CD4-positive, alpha-beta T cell treated with Interleukin-2 at 100 ng/mL for 4 hours (primary cell): ENCODE data around the gene INSL3.

Experiments used
- DNase-seq: peaks from one replicate; pipeline ENCODE4 v3.0.0-alpha.2; 2020; ENCODE audit warnings: low spot score

Gene INSL3

DNA sequence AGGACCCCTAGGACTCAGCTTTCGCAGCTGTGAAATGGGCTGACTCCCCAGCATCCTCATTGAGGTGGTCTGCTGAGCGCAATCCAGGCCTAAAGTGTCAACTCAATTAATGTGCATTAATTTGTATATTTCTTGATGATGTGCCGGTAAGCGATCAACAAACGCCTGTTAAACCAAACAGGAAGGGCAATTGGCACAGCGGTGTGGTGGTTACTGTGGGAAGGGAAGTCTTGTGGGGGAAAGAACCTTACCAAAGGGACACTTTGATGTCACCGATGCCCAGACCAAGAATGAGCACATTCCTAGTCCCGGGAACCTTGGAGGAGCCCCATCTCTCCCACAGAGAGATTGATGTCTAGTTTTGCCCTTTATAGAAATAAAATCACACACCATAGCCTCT, 24.8 kb upstream of the INSL3 start:
- peak; percentile 63 for DNase-seq

GRCh38 chr19:17843908-17844490, 22.7 kb upstream of the INSL3 start:
- no peak for DNase-seq

DNA sequence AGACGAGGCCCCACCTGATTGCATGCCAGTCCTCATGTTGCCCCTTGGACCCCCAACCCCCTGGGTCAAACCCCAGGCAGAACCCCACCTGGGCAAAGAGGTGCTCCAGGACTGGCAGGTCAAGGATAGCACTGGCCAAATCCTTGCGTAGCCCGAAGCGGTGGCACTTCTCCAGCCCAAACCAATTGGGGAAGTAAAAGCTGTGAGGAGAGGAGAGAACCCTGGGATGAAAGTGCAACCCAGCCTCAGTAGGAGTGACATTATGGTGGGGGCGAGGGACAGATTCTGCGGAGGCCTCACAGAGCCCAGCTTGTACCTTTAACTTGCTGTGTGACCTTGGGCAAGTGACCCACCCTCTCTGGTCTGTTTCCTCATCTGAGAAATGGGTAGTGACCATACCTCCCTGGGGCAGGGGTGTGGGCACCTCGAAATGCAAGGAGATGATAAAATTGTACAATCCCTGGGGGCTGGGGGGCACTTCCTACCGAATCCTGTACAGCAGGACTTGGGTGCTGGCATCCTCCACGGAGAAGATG, 22.0 kb upstream of the INSL3 start:
- DNase-seq: no peak

GRCh38 chr19:17842663-17843291, 21.5 kb upstream of the INSL3 start:
- DNase-seq: no peak

DNA sequence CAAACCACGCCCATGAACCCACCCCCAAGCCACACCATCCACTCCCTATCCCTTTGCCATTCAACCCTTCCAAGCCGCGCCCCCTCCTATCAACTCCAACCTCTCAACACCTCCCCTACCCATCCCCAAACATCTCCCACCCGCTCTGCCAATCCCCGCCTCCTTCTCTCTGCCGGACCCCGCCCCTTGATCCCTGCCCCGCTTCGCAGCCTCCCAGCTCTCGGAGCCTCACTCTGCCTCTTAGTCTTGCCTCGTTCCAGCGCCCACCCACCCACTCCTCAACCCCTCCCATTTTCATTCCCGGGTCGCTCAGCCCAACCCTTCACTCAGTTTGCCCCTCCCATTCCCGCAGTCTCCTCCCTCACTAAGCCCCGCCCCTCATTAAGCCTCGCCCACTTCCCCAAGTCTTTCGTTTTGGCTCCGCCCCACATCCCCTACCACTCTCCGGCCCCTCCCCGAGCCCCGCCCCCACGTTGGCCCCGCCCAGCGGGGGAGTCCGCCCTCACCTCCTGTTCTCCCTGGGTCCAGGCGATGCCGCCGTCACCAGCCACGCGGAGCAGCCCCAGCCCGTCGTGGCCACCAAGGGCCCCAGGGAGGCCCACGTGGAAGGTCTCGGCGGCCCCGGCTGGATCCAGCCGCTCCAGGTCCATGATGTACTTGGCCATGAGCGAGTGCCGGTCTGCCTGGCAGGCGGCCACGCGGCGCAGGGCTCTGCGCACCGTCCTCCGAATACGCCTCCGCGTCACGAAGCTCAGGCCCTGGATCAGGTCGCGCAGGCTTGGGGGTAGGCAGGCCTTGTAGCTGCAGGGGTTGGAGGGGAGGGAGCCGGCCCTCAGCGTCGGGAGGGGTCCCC, 20.7 kb upstream of the INSL3 start:
- DNase-seq: no peak

GRCh38 chr19:17841371-17841809, 20.1 kb upstream of the INSL3 start:
- no peak for DNase-seq

DNA sequence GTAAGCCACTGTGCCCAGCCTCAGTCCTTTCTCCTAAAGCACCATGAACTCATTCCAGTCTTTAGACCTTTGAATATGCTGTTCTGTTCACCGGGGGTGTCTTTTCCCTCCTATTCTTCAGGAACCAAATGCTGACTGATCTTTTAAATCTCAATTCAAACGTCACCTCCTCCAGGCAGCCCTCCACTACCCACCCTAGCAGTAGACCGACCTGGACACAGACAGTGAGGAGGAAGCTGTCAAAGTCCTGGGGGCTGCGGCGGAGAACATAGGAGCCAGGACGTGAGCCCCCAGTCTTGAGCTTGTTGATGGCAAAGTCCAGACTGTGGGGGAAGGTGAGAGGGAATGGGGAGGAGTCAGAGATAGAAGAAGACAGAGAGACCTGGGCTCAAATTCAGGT, 18.7 kb upstream of the INSL3 start:
- no peak for DNase-seq

DNA sequence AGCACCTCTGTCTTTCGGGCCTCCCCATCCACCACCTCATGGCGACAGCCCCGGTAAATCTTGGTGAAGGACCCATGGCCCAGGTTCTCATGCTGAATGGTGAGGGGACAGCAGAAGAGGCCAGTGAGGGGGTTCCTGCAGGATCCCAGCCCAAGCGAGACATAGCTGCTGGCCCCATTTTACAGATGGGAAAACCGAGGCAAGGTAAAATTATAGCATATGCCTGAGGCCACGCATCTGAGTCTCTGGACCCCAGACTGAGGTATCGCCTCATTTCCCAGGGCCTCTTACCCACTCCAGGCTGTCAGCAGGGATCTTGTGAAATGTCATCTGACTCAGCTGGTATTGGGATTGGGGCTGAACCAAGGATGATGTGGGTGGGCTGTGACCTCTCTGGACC, 16.7 kb upstream of the INSL3 start:
- DNase-seq: no peak

DNA sequence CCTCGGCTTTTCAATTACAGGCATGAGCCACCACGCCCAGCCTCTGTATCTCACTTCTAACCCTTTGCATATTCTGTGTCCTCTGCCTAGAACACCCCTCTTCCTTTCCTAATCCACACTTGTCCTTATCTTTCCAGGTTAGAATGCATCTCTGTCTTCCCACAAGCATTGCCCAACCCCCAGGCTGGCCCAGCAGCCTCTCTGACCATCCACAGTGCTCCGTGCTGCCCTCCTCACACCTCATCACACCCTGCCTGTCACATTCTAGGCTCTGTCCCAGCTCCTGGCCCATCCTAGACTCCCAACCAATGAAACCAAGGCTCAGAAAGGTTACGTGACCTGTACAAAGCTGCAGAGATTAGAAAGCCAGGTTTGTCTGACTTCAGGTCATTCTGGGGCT, 15.2 kb upstream of the INSL3 start:
- no peak for DNase-seq

- no peak for DNase-seq
These were observed 14.1 kb upstream of the INSL3 start for GRCh38 chr19:17835182-17836006.

GRCh38 chr19:17834350-17835181, 13.2 kb upstream of the INSL3 start:
- DNase-seq: no peak

DNA sequence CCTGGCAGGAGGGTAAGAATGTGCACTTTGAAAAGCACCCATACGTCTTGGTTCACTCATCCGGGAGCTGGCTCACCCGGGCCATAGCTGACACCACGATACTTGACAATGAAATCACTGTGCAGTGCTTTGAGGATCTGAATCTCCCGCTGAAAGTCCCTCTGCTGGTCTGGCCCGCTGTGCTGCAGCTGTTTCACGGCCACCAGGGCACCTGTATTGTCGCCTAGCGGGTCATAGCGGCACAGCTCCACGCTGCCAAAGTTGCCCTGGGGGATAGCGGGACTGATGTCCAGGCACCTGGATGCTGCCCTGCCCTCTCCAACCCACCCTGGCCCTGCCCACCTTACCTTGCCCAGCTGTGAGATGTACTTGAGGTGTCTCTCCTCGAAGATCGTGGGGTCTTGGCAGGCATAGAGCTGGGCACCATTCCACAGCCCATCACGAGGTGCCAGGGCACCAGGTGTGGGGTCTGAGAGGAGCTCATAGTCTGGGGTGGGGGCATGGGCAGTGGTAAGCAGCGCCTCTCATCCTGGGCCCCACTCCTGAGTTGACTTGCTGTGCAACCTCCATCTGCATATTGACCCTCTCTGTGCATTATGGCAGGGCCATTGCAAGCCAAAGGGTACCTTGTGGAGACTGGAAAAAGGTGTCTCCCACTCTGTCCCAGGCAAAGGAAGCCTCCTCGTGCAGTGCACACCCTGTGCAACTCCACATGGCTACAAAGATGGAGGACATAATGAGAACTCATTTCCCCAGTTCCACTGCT, 11.3 kb upstream of the INSL3 start:
- no peak for DNase-seq

GRCh38 chr19:17831419-17831888, 10.1 kb upstream of the INSL3 start:
- DNase-seq: no peak

GRCh38 chr19:17830567-17831418, 9.5 kb upstream of the INSL3 start:
- DNase-seq: no peak

GRCh38 chr19:17829855-17830566, 8.7 kb upstream of the INSL3 start:
- DNase-seq: no peak

GRCh38 chr19:17826508-17827056, 5.3 kb upstream of the INSL3 start:
- DNase-seq: no peak

GRCh38 chr19:17824339-17824738, 3.0 kb upstream of the INSL3 start:
- no peak for DNase-seq

DNA sequence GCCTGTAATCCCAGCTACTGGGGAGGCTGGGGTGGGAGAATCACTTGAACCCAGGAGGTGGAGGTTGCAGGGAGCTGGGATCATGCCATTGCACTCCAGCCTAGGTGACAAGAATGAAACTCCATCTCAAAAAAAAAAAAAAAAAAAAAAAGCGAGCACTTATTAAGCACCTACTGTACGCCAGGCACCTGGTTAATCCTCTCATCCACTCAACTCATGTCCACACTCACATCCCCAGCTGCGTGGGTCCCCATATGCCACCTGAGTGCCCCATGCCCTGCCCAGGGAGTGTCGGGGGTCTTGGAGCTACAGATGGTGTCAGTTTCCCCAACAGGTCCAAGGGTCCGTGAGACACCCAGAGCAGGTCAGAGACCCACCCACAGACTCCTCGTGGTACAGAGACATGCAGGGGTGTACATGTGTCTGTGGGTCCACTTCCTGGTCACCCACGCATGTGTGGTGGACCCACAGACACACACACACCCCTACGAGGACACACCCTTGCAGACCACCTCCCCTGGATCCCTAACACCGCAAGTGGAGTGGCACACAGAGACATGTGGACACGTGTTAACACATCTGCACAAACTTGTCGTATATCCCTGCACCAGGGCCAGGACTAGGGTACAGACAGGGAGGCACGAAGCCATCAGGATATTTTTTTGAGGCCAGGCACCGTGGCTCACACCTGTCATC, 3.5 kb downstream of the INSL3 start:
- no peak for DNase-seq
